Thoracic aorta (tissue), 2 donors: ENCODE data around the gene POLDIP3. TPM values are rescaled to one million over a fixed set of nuclear protein-coding genes. Genes with fewer than 3 reads are reported as not detected.

Experiments used
- ATAC-seq: fragments of 150-250 bp; one replicate; pipeline ENCODE4 v1.8.0; 2017; ENCODE audit warnings: low read depth; ENCODE audit not compliant: insufficient number of reproducible peaks, low FRiP score
- DNase-seq: peaks from one replicate; pipeline ENCODE4 v3.0.0-alpha.2; 2020; ENCODE audit warnings: low spot score
- H3K27ac ChIP-seq, 2 donors: fragments of 200-600 bp; sonication (generic); 1 replicate in 1 of 2; 2 replicates in 1 of 2; pipeline ENCODE4 v1.5.1; 2016; ENCODE audit warnings: mild to moderate bottlenecking in 2 of 2, moderate library complexity in 2 of 2
- H3K27me3 ChIP-seq: fragments of 200-600 bp; sonication (generic); replicated peaks from 2 replicates; pipeline ENCODE4 v1.6.0; 2016; ENCODE audit warnings: mild to moderate bottlenecking; ENCODE audit not compliant: insufficient read depth
- H3K36me3 ChIP-seq: fragments of 200-600 bp; sonication (generic); one replicate; pipeline ENCODE4 v1.5.1; 2016
- H3K4me1 ChIP-seq, 2 donors: fragments of 200-600 bp; sonication (generic); 1 replicate in 1 of 2; 2 replicates in 1 of 2; pipeline versions ENCODE4 v1.5.1 to v1.6.0; 2016; ENCODE audit warnings: low read depth in 2 of 2, mild to moderate bottlenecking in 1 of 2; ENCODE audit not compliant: control insufficient read depth in 1 of 2
- H3K4me3 ChIP-seq: fragments of 200-600 bp; sonication (generic); 2 replicates; pipeline ENCODE4 v1.5.1; 2016; ENCODE audit warnings: mild to moderate bottlenecking
- H3K9me3 ChIP-seq: fragments of 200-600 bp; sonication (generic); 2 replicates; pipeline ENCODE4 v1.5.1; 2016
- total RNA-seq, 2 donors: library from RNA; depleted of rRNA; stranded (reverse); fragments of >200 nt; gene quantifications; one replicate each; pipeline versions ENCODE4 v1.1.0 to v1.2.3, GENCODE V29; 2016
- TF ChIP-seq, protein P1 (sequence below): fragments of 200-600 bp; sonication (generic); IDR thresholded peaks from one replicate; pipeline ENCODE4 v1.5.1; 2019; ENCODE audit warnings: antibody characterized with exemption

Gene POLDIP3
- total RNA-seq, 2 donors from 2014 or later = 38.2 to 38.7 TPM

- H3K4me1 ChIP-seq = no peaks in the 10 kb centered on the region
- H3K27ac ChIP-seq = no peak overlapping the region
- H3K27me3 ChIP-seq = no peaks in the 10 kb centered on the region
- no peaks in the 10 kb centered on the region for H3K9me3 ChIP-seq
- TF ChIP-seq, protein P1, sequence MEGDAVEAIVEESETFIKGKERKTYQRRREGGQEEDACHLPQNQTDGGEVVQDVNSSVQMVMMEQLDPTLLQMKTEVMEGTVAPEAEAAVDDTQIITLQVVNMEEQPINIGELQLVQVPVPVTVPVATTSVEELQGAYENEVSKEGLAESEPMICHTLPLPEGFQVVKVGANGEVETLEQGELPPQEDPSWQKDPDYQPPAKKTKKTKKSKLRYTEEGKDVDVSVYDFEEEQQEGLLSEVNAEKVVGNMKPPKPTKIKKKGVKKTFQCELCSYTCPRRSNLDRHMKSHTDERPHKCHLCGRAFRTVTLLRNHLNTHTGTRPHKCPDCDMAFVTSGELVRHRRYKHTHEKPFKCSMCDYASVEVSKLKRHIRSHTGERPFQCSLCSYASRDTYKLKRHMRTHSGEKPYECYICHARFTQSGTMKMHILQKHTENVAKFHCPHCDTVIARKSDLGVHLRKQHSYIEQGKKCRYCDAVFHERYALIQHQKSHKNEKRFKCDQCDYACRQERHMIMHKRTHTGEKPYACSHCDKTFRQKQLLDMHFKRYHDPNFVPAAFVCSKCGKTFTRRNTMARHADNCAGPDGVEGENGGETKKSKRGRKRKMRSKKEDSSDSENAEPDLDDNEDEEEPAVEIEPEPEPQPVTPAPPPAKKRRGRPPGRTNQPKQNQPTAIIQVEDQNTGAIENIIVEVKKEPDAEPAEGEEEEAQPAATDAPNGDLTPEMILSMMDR = no peak
- no peak for ATAC-seq
- no peak for DNase-seq
- peaks cover 80% of the 10 kb centered on the region for H3K36me3 ChIP-seq
- H3K4me3 ChIP-seq = no peak overlapping the region
These were observed 19.2 kb downstream of the POLDIP3 start for GRCh38 chr22:42595434-42595833.

DNA sequence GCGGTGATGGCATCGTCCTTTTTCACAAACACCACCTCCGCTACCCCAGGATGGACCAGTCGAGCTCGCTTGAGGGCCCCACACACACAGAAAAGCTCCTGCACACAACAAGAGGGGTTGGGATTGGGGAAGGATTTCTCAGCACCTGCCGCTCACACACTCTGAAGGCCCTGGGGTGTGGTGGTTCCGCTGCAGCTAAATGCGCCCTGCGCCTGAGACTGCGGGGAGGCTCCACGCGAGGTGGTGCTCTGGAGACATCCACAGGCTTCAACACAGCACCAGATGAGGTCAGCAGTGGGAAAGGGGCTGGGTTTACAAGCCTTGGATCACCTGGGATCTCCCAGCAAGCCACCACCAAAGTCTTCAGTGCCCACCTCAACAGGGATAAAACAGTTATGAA is 22.7 kb downstream of the POLDIP3 start:
- ATAC-seq (no peak), DNase-seq (no peak)
- H3K27ac ChIP-seq = no peak overlapping the region
- H3K9me3 ChIP-seq = no peaks in the 10 kb centered on the region
- H3K36me3 ChIP-seq = peaks cover 64% of the 10 kb centered on the region
- no peaks in the 10 kb centered on the region for H3K27me3 ChIP-seq
- H3K4me3 ChIP-seq = no peak overlapping the region
- no peaks in the 10 kb centered on the region for H3K4me1 ChIP-seq
- TF ChIP-seq, protein P1 = no peak

GRCh38 chr22:42587588-42588175 is 27.0 kb downstream of the POLDIP3 start:
- TF ChIP-seq, protein P1 = no peak
- Histone ChIP-seq H3K27me3 (no peaks in the 10 kb centered on the region), H3K4me1 (no peaks in the 10 kb centered on the region), H3K9me3 (no peaks in the 10 kb centered on the region), H3K36me3 (peaks cover 58% of the 10 kb centered on the region), H3K4me3 (no peak overlapping the region), H3K27ac (no peak overlapping the region)
- DNase-seq (no peak), ATAC-seq (no peak)

DNA sequence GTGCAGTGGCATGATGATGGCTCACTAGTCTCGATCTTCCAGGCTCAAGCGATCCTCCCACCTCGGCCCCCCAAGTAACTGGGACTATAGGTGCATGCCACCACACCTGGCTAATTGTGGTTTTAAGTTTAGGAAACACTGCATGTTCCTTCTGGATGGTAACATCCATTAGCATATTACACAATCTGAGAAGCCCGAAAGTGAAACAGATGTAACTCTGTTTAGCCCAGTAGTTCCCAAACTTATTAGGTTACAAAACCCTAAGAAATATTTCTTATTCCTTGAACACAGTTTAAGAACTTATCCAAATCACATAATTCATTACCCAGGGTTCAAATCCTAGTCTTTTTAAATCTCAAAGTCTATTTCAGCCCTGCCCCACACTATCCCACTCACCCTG is 28.3 kb downstream of the POLDIP3 start:
- no peak overlapping the region for H3K27ac ChIP-seq

GRCh38 chr22:42585096-42585495 is 29.6 kb downstream of the POLDIP3 start:
- Histone ChIP-seq H3K4me3 (no peak overlapping the region), H3K4me1 (peaks cover 0 to 4% of the 10 kb centered on the region in 2 donors), H3K9me3 (no peaks in the 10 kb centered on the region), H3K27me3 (no peaks in the 10 kb centered on the region), H3K36me3 (peaks cover 41% of the 10 kb centered on the region), H3K27ac (no peak overlapping the region)
- TF ChIP-seq, protein P1 = no peak
- DNase-seq (no peak), ATAC-seq (no peak)

More for the DNA sequence above, 28.3 kb downstream of the POLDIP3 start:
- no peaks in the 10 kb centered on the region for H3K27me3 ChIP-seq
- ATAC-seq = no peak
- TF ChIP-seq, protein P1 = no peak
- H3K4me3 ChIP-seq = no peak overlapping the region
- no peak for DNase-seq
- peaks cover 49% of the 10 kb centered on the region for H3K36me3 ChIP-seq
- H3K4me1 ChIP-seq = no peaks in the 10 kb centered on the region
- no peaks in the 10 kb centered on the region for H3K9me3 ChIP-seq
